Measurements from ENCODE around the gene PPP1R12B.

GRCh38 chr1:202333861-202334260 lies 14.6 kb upstream of the PPP1R12B start:
- no peak for TF ChIP-seq EZH2 (IDR thresholded peaks at IDR 0.05; ENCODE audit: low read length, missing control alignments)
- no peak for TF ChIP-seq CTCF (conservative IDR thresholded peaks at IDR 0.05 in 1 of 2, IDR thresholded peaks at IDR 0.05 in 1 of 2; ENCODE audit: low read depth in 1 of 2, low read length in 2 of 2)
